ENCODE data around the gene H2AZ2.

The H2AZ2 gene

DNA sequence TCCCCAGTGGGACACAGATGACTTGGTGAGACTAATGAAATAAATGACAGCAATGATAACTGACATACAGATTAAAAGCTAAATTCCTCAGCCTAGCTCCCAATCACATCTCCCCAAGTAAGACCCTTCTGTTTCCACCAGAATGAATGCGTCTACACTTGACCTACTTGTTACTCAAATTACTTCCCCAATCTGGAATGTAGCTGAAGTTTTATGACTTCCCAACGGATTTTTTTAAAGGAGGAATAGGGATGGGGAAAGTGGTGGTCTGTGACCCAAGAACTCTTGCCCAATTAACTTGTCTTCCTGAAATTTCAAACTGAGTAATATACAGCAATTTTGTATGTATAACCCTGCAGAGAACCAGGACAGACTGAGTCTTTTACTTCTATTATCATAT is 9.1 kb downstream of the H2AZ2 start:
- TF ChIP-seq, protein P1, sequence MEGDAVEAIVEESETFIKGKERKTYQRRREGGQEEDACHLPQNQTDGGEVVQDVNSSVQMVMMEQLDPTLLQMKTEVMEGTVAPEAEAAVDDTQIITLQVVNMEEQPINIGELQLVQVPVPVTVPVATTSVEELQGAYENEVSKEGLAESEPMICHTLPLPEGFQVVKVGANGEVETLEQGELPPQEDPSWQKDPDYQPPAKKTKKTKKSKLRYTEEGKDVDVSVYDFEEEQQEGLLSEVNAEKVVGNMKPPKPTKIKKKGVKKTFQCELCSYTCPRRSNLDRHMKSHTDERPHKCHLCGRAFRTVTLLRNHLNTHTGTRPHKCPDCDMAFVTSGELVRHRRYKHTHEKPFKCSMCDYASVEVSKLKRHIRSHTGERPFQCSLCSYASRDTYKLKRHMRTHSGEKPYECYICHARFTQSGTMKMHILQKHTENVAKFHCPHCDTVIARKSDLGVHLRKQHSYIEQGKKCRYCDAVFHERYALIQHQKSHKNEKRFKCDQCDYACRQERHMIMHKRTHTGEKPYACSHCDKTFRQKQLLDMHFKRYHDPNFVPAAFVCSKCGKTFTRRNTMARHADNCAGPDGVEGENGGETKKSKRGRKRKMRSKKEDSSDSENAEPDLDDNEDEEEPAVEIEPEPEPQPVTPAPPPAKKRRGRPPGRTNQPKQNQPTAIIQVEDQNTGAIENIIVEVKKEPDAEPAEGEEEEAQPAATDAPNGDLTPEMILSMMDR (IDR thresholded peaks at IDR 0.05; ENCODE audit: low read depth, low read length, missing control alignments) = no peak
- no peak overlapping the region for H3K4me3 ChIP-seq (ENCODE audit: low read depth, low read length)
- DNase-seq (ENCODE audit: low read depth) = no peak
- in situ Hi-C loops (cut with HindIII; ENCODE audit: low sequenced_read_pairs) = no loop called here

DNA sequence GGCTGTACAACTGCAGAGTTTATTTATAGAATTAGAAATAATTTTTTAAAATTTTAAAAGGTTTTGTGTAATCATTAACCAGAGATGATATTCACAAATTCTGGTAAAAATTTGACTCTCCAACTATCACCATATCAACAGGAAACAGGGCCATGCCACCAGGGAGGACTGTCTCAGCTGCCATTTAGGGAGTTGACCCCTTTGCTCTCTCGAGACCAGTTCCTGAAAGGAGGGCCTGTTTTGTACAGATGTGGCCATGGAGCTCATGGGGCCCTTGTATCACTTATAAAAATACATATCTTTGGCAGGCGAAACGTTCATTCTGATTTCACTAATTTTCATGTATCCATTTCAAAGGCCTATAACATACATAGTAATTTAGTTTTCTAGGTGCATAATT is 20.3 kb downstream of the H2AZ2 start:
- TF ChIP-seq, protein P1 (IDR thresholded peaks at IDR 0.05; ENCODE audit: low read depth, low read length, missing control alignments) = no peak
- H3K4me3 ChIP-seq (ENCODE audit: low read depth, low read length) = no peak overlapping the region
- DNase-seq (ENCODE audit: low read depth) = no peak
- in situ Hi-C loops (cut with HindIII; ENCODE audit: low sequenced_read_pairs) = no loop called here

DNA sequence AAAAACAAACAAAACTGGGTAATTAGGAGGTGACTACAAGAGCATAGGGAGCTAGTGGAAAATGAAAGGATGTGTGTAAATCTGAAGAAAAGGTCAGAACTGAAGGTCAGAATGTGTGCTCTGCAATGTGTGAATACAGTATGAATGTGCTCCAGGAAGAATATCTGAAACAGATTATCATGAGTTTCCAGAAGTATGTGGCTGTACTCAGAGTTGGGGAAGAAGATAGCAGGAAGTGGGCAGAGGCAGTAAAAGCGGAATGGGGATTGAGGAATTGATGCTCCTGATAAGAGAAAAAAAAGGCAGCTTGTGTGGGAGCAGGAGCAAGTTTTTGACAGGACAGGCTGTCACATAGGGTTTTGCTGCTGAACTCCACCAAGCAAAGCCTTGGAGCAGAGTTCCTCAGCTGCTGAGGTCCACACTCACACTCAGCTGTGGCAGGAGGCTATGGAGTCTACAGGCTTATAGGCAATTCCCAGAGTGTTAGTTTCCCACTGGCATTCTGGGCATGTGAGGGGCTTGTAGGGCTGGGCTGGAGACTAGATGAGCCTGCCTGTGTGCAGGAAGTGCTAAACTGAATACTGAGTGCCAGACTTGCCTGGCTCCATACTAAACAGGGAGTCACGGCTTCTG is 22.9 kb downstream of the H2AZ2 start:
- DNase-seq (ENCODE audit: low read depth) = no peak
- TF ChIP-seq, protein P1 (IDR thresholded peaks at IDR 0.05; ENCODE audit: low read depth, low read length, missing control alignments) = no peak
- in situ Hi-C loops (cut with HindIII; ENCODE audit: low sequenced_read_pairs) = loop anchor here (25.0 kb wide), 1 partner anchor 238 kb away; the partner anchor contains the start of gene TMED4
- no peak overlapping the region for H3K4me3 ChIP-seq (ENCODE audit: low read depth, low read length)

DNA sequence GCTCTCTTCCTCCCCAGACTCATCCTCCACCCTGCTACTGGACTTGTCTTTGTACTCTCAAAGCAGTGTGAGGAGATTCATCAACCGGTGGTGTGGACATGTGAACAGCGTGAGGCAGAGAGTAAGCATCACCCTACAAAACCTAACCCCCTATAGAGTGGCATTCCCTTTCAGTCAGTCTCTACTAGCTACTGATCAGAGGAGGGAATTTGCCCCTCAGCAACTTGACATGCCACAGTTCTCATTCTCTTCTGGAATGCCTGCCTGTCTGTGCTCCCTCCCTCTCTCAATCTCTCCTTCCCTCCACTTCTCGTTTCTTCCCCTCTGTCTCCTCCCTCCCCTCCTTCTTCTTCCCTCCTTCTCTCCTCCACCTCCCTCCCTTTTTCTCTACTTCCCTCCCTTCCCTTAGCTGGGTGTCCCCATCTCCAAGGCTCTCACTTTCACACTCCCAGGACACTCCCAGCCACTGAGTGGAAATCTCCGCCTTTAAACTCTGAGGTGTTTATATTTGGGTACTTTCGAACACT is 24.6 kb downstream of the H2AZ2 start:
- no peak for DNase-seq (ENCODE audit: low read depth)
- in situ Hi-C loops (cut with HindIII; ENCODE audit: low sequenced_read_pairs) = loop anchor here (25.0 kb wide), 1 partner anchor 236 kb away; the partner anchor contains the start of gene TMED4
- TF ChIP-seq, protein P1 (IDR thresholded peaks at IDR 0.05; ENCODE audit: low read depth, low read length, missing control alignments) = no peak
- H3K4me3 ChIP-seq (ENCODE audit: low read depth, low read length) = no peak overlapping the region

DNA sequence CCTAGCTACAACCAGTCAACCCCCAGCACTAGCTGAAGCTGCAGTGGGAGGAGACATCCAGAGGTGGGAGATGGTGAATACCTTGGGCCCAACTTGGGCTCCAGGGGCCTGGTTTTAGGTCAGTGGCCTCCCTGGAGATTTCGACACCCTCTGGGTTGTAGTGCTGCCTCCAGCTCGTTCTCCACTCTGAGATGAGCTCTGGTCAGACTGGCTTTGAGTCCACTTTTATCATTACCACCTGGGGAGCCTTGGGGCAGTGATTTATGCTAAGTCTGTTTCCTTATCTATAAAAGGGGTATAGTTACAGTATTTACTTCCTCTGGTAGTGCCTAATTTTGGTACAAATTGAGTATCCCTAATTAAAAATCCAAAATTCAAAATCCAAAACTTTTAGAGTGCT is 28.6 kb downstream of the H2AZ2 start:
- DNase-seq (ENCODE audit: low read depth) = no peak
- no peak overlapping the region for H3K4me3 ChIP-seq (ENCODE audit: low read depth, low read length)
- in situ Hi-C loops (cut with HindIII; ENCODE audit: low sequenced_read_pairs) = loop anchor here (25.0 kb wide), 1 partner anchor 232 kb away; the partner anchor contains the start of gene TMED4
- TF ChIP-seq, protein P1 (IDR thresholded peaks at IDR 0.05; ENCODE audit: low read depth, low read length, missing control alignments) = no peak

DNA sequence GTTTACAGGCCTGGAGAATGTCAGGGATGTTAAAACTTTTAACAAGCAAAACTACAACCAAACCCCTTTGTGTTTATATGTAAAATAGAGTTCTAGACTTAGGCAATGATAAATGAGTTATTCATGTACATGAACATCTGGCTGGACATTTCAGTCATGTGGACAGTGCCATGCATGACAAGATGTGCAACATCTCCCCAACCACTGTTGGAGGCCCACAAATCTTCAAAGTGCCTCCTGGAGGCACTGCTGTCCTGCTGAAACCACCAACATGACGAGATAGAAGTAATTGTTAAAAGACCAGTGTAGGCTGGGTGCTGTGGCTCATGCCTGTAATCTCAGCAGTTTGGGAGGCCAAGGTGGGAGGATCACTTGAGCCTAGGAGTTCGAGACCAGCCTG is 33.0 kb downstream of the H2AZ2 start:
- in situ Hi-C loops (cut with HindIII; ENCODE audit: low sequenced_read_pairs) = loop anchor here (25.0 kb wide), 1 partner anchor 228 kb away; the partner anchor contains the start of gene TMED4
- no peak for DNase-seq (ENCODE audit: low read depth)
- no peak overlapping the region for H3K4me3 ChIP-seq (ENCODE audit: low read depth, low read length)
- TF ChIP-seq, protein P1 (IDR thresholded peaks at IDR 0.05; ENCODE audit: low read depth, low read length, missing control alignments) = no peak

Data from astrocyte of the cerebellum (primary cell).